Stomach (tissue), 4 donors: Measurements from ENCODE around the gene TBP.

Source experiments
- CTCF ChIP-seq, 7 experiments: fragments of 450-650 bp in 4 of 7; fragments of 200-600 bp in 3 of 7; sonication (generic) in 3 of 7; IDR thresholded peaks; one replicate each; pipeline ENCODE4 v1.5.1; 2016 to 2019; ENCODE audit warnings: antibody characterized with exemption in 7 of 7, control low read depth in 2 of 7, mild to moderate bottlenecking in 1 of 7
- EP300 ChIP-seq: sonication (generic); formaldehyde crosslinking; IDR thresholded peaks from one replicate; pipeline ENCODE4 v1.6.1; 2017; ENCODE audit warnings: antibody characterized with exemption
- POLR2AphosphoS5 ChIP-seq, 3 donors: sonication (generic); formaldehyde crosslinking; IDR thresholded peaks; one replicate each; pipeline ENCODE4 v1.6.1; 2016; ENCODE audit warnings: antibody characterized with exemption in 3 of 3

- TF ChIP-seq CTCF (IDR thresholded peaks at IDR 0.05): no peak
- TF ChIP-seq POLR2AphosphoS5 (IDR thresholded peaks at IDR 0.05): no peak
- TF ChIP-seq EP300: no peak
Measured at GRCh38 chr6:170583756-170584180, 29.6 kb downstream of the TBP start.
